Thoracic aorta (tissue), 2 donors: ENCODE measurements around the gene ANP32A. TPM values are rescaled to one million over a fixed set of nuclear protein-coding genes. Genes with fewer than 3 reads are reported as not detected.
A peak's percentile ranks its signal among the peaks of the same experiment; 100 is the strongest.
"Not testable (repeated sequence)": the region's sequence is repeated elsewhere in the genome, so short reads cannot be mapped to it uniquely, and the experiment has no call there.

Experiments
- ATAC-seq: fragments of 150-250 bp; one replicate; pipeline ENCODE4 v1.8.0; 2017; ENCODE audit warnings: low read depth; ENCODE audit not compliant: insufficient number of reproducible peaks, low FRiP score
- DNase-seq: peaks from one replicate; pipeline ENCODE4 v3.0.0-alpha.2; 2020; ENCODE audit warnings: low spot score
- H3K27ac ChIP-seq, 2 donors: fragments of 200-600 bp; sonication (generic); 1 replicate in 1 of 2; 2 replicates in 1 of 2; pipeline ENCODE4 v1.5.1; 2016; ENCODE audit warnings: mild to moderate bottlenecking in 2 of 2, moderate library complexity in 2 of 2
- H3K27me3 ChIP-seq: fragments of 200-600 bp; sonication (generic); replicated peaks from 2 replicates; pipeline ENCODE4 v1.6.0; 2016; ENCODE audit warnings: mild to moderate bottlenecking; ENCODE audit not compliant: insufficient read depth
- H3K36me3 ChIP-seq: fragments of 200-600 bp; sonication (generic); one replicate; pipeline ENCODE4 v1.5.1; 2016
- H3K4me1 ChIP-seq, 2 donors: fragments of 200-600 bp; sonication (generic); 1 replicate in 1 of 2; 2 replicates in 1 of 2; pipeline versions ENCODE4 v1.5.1 to v1.6.0; 2016; ENCODE audit warnings: low read depth in 2 of 2, mild to moderate bottlenecking in 1 of 2; ENCODE audit not compliant: control insufficient read depth in 1 of 2
- H3K4me3 ChIP-seq: fragments of 200-600 bp; sonication (generic); 2 replicates; pipeline ENCODE4 v1.5.1; 2016; ENCODE audit warnings: mild to moderate bottlenecking
- H3K9me3 ChIP-seq: fragments of 200-600 bp; sonication (generic); 2 replicates; pipeline ENCODE4 v1.5.1; 2016
- CTCF ChIP-seq: fragments of 200-600 bp; sonication (generic); IDR thresholded peaks from one replicate; pipeline ENCODE4 v1.5.1; 2019; ENCODE audit warnings: antibody characterized with exemption
- total RNA-seq, 2 donors: library from RNA; depleted of rRNA; stranded (reverse); fragments of >200 nt; gene quantifications; one replicate each; pipeline versions ENCODE4 v1.1.0 to v1.2.3, GENCODE V29; 2016

The ANP32A gene
- total RNA-seq, result 10 to 100 TPM; 46.0 to 54.2 TPM

GRCh38 chr15:68820295-68821189 lies at the start of gene ANP32A:
ANP32A (minus strand) TSS chr15:68820895; CDS start chr15:68820751, 144 bp downstream.
- TF ChIP-seq CTCF, result no peak
- Histone ChIP-seq H3K27ac (peak within 1 kb of the TSS; percentile 96 to 99), H3K27me3 (no peaks in the 10 kb centered on the region), H3K4me1 (peaks cover 12 to 19% of the 10 kb centered on the region in 2 donors), H3K4me3 (peak within 1 kb of the TSS; percentile 98), H3K9me3 (no peaks in the 10 kb centered on the region), H3K36me3 (no peaks in the 10 kb centered on the region)
- DNase-seq (peak; percentile 78), ATAC-seq (peak; percentile 75)

DNA sequence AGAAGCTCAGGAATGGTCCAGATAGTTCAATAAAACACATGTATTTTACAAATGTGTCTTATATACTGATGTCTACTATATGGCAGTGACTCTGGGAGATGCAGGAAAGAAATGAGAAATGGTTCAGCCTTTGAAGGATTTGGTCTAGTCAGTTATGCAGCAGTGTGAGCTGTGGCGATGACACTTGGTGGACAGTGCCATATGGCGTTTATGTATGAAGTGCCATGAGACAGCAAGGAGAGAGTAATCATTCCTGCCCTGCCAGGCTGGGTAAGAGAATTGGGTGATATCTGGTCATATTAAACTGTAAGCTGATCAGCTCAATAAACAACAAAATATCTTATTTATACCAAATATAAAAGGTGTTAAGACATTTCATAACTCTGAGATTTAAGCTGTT lies 47.6 kb upstream of the ANP32A start:
- Histone ChIP-seq H3K9me3 (peaks cover under 1% of the 10 kb centered on the region), H3K4me1 (no peaks in the 10 kb centered on the region), H3K4me3 (no peak overlapping the region), H3K27ac (no peak overlapping the region), H3K36me3 (no peaks in the 10 kb centered on the region), H3K27me3 (no peaks in the 10 kb centered on the region)
- TF ChIP-seq CTCF, result no peak
- DNase-seq (no peak), ATAC-seq (no peak)

- Histone ChIP-seq H3K27me3 (no peaks in the 10 kb centered on the region), H3K27ac (no peak overlapping the region), H3K36me3 (no peaks in the 10 kb centered on the region), H3K9me3 (peaks cover 14% of the 10 kb centered on the region), H3K4me3 (no peak overlapping the region), H3K4me1 (no peaks in the 10 kb centered on the region)
- ATAC-seq (no peak), DNase-seq (no peak)
- TF ChIP-seq CTCF, result no peak
These were observed 41.7 kb upstream of the ANP32A start for GRCh38 chr15:68862415-68862814.

DNA sequence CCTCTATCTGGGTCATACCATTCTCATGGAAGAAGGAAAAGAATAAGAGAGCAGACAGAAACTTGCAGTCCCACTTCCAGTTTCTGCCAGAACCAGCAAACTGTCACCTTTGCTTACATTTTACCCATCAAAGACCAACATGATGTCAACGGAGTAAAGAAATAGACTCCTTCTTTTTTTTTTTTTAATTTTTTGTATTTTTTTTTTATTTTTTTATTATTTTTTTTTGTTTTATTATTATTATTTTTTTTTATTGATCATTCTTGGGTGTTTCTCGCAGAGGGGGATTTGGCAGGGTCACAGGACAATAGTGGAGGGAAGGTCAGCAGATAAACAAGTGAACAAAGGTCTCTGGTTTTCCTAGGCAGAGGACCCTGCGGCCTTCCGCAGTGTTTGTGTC lies 38.0 kb upstream of the ANP32A start:
- not testable (repeated sequence) for H3K4me3 ChIP-seq, H3K4me1 ChIP-seq, DNase-seq, H3K27me3 ChIP-seq, ATAC-seq, H3K36me3 ChIP-seq, H3K27ac ChIP-seq
- H3K9me3 ChIP-seq, result peaks cover 21% of the 10 kb centered on the region

GRCh38 chr15:68857443-68857842 lies 36.7 kb upstream of the ANP32A start:
- H3K4me1 ChIP-seq, H3K36me3 ChIP-seq, ATAC-seq, H3K27me3 ChIP-seq, H3K4me3 ChIP-seq, DNase-seq, H3K27ac ChIP-seq: not testable (repeated sequence)
- H3K9me3 ChIP-seq, result peaks cover 18% of the 10 kb centered on the region

DNA sequence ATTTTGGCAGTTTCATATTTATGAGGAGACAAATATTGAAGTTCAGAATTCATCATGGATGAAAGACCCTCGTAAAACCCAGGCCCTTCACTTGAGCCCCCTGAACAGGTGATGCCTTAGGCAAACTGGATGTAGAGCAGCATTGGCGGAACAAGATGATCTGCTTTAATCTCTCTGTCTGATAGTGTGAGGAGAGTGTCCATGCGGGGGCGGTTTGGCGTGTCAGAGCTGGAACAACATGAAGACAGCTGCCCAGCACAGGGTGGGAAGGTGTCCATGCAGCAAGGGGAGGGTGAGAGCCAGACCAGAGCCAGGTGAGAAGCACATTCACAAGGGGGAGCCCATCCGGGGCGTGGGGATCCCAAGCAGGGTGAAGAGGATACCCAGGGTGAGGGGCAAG lies 31.8 kb upstream of the ANP32A start:
- Histone ChIP-seq H3K4me3 (no peak overlapping the region), H3K4me1 (no peaks in the 10 kb centered on the region), H3K36me3 (no peaks in the 10 kb centered on the region), H3K9me3 (peaks cover 7% of the 10 kb centered on the region), H3K27ac (no peak overlapping the region), H3K27me3 (no peaks in the 10 kb centered on the region)
- DNase-seq (no peak), ATAC-seq (no peak)
- no peak for TF ChIP-seq CTCF
